HG03439 (cell line): ENCODE data around the gene PSMC3.
A peak's percentile ranks its signal among the peaks of the same experiment; 100 is the strongest.

Experiments used
- ATAC-seq: cut with Tn5 transposase; IDR thresholded peaks from one replicate; pipeline ENCODE4 v1.9.1; 2021; ENCODE audit warnings: mild to moderate bottlenecking, moderate library complexity; ENCODE audit not compliant: unreplicated experiment

PSMC3 gene

GRCh38 chr11:47395223-47396048 lies 30.8 kb downstream of the PSMC3 start:
- no peak for ATAC-seq

DNA sequence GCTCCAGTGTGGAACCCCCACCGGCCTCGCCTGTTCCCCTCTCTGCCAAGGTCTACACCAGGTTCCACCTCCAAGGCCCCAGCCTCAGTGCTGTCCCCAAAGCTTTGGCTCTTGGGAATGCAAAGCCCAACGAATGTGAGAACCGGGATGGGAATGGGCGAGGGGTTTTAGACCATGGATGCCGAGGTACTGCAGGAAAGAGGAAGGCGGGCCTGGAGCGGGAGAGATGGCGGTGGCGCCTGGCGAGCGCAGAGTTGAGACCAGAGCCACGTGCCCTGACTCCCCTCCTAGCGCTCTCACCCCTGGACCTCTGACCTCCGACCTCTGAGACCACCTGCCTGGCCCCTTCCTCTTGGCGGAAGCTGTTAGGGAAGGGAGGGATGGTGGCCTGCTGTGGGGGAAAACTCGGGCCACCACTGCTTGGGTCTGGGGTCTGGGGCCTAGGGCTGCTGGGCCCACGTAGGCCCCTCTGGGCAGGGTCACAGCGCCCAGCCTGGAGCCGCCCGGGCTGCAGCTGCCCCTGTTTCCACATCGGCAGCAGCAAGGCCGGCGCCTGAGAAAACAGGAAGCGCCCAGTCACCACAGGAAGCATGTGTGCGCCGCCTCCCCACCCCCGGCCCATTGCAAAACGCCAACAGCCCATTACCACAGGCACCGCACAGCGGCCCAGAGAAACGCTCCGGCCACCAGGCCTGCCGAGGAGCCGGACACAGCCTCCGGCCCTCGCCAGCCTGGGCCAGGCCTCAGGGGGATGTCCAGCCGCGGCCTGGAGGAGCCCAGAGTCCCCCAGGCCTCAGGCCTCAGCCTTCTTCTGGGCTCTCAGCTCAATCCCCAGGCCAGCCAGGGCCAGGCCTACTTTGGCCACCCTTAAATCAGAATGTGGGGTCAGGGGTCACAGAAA lies 31.7 kb downstream of the PSMC3 start:
- ATAC-seq: no peak

DNA sequence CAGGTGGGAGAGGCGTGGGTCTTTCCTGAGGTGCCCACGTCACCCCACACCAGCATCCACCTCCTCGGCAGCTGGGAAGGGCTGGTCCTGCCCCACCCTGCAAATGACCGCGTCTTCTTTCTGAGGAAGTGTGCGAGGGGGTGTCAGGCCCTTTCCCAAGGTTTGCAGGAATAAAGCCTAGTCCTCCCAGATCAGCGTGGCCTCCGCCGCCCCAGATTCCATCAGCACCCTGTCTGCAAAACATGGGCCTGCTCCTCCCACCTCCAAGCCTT lies 32.3 kb downstream of the PSMC3 start:
- ATAC-seq: no peak

GRCh38 chr11:47393163-47394049 lies 32.8 kb downstream of the PSMC3 start:
- ATAC-seq: no peak

DNA sequence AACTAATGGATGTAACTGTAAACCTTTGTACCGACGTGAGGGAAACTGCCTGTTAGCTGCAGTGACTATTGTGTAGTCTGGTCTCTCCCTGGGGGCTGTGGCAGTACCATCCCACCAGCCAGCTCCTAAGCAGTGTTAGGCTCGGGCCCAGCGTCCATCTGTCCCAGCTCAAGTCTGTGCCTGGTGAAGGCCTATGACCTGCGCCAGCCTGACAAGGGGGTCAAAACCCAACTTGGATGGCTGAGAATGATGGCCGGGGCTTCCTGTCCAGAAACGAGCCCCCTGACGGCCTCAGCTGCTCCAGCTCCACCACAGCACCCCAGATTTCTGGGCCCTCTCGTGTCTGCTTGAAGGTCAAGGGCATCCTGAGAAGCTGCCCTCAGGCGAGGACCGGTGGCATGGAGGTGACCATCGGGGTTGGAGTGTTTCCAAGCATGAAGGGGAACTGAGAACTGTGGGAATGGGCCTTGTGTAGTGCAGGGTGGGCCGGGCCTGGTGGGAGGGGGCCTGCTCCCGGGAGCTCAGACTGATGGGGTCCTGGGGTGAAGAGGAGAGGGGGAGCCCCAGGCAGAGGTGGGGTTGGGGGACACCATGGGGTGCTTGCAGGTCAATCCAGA lies 33.6 kb downstream of the PSMC3 start:
- no peak for ATAC-seq

DNA sequence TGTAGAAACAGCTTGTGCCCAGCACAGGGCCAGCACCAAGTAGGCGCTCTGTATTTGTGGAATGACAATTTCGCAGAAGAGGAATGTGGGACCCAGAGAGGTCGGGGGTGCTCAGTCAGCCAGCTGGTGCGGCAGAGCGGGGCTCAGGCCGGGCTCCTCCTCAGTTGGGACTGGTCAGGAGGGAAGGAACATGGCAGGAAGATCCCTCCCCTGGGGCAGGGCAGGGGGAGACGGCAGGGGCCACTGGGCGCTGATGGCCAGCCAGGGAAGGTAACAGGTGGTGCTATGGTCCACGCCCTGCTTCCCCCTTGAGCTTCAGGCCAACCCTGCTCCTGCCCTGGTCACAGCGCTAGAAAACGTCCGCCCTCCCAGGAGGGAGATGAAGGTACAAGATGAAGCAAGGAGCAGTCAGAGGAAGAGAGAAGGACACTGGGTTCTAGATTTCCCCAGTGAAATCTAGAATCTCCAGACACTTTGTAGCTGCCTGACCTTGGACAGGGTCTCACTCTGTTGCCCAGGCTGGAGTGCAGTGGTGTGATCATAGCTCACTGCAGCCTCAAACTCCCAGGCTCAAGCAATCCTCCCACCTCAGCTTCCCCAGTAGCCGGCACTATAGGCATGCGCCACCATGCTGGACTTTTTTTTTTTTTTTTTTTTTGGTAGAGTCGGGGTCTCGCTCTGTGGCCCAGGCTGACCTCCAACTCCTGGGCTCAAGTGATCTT lies 34.4 kb downstream of the PSMC3 start:
- no peak for ATAC-seq

DNA sequence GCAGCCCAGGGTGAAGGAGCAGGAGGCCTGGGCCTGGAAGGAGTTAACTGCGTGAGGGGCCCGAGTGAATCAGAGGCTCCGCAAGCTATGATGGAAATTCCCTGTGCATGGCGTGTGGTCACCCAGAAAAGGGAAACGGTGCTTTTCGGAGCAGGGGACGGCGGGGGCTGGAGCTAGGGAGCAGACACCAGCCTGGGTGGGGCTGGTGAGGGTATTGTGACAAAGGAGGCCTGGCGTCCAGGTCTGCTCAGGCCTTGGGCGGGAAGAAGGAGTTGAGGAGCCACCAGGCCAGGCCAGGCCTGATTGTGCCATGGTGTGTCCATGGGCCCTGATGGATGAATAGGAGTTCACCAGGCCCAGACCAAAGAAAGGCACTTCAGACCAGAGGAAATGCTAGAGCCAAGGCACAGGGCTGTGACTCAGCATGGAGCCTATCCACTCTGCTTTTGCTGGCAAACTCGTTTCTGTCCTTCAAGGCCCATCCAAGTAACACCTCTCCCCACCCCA lies 35.1 kb downstream of the PSMC3 start:
- no peak for ATAC-seq

DNA sequence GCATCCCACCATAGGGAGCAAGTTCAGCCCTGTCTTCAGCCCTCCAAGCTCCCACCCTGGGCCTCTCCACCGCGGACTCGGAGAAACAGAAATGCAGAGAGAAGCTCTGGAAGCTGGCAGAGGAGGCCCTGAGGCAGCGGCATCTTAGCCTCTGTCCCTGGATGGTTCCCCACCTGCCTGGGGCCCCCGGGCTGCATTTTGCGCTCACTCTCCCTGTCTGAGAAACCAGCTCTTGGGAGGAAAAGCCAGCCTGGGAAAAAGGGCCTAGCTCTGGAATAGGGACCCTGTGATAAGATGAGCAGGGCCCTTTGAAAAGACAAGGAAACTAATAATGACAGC lies 35.8 kb downstream of the PSMC3 start:
- no peak for ATAC-seq

DNA sequence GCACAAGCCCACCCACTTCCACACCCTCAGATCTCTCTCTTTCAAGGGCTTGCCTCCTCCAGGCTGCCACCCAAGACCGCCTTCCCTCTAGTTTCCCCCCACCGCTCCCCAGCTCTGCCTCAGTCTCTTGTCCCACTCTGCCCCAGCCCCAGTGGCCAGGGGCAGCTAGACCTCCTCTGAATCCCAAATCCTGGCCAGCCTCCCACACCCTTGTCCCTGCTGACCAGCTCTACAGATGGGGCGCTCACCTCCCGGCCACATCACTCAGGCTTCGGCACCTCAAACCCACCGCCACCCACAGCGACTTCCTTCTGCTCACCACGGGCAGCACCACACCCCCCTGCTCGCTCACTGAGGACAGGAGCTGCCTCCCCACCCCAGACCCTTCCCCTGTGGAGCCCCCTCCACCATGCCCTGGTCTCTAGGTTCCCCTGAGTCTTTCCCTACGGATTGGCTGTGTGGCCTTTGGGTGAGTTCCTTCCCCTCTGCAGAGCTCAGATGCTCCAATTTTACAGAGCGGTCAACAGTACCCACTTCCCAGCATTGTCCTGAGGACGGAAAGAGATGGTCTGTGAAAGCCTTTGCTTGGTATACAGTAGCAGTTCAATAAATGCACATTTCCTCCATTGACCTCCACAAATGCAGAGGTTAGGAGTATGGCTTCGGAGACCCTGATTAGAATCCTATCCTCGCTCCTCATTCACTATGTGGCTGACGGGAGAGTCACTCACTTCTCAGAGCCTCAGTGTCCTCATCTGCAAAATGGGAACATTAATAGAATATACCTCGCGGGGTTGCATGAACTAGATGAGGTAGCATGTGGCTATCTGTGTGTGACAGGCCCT lies 36.4 kb downstream of the PSMC3 start:
- no peak for ATAC-seq

DNA sequence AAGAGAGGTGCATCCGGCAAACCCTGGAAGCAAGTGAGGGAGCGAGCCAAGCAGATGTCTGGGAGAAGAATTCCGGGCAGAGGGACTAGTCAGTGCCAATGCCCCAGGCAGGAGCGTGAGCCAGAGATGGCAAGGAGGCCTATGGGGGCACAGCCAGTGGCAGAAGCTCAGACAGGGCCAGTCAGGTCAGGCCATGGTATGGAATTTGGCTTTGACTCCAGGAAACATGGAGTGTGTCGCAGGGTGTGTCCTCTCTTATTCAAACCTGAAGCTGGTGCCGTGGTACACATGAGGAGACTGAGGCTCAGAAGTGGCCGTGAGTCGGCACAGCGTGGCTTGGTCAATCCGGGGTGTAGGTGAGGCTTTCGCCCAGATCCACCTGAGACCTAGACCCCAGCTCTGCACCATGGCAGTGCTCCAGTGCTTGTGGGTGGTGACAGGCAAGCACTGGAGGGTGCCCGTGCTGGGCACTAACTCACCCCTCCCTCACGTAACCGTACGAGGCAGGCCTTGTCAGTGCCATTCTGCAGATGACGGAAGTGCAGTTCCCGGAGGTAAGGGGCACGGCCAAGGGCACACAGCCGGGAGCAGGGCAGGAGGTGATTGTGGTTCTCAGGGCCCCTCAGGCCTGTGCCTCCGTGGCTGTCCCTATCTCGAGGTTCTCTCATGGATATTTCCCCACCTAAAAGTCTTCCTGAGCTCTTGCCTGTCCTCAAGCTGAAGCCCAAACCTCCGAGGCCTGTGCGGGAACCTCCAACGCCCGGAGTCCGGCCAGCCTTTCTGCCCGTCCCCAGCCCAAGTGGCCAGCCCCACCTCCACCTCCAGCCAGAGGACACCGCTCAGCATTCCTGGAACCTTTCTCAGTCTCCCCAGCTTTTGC lies 37.3 kb downstream of the PSMC3 start:
- no peak for ATAC-seq

- ATAC-seq: no peak
These were observed 38.1 kb downstream of the PSMC3 start for GRCh38 chr11:47387944-47388696.

GRCh38 chr11:47384498-47384897 lies 41.7 kb downstream of the PSMC3 start:
- no peak for ATAC-seq

GRCh38 chr11:47383071-47383470 lies 43.2 kb downstream of the PSMC3 start:
- ATAC-seq: no peak

DNA sequence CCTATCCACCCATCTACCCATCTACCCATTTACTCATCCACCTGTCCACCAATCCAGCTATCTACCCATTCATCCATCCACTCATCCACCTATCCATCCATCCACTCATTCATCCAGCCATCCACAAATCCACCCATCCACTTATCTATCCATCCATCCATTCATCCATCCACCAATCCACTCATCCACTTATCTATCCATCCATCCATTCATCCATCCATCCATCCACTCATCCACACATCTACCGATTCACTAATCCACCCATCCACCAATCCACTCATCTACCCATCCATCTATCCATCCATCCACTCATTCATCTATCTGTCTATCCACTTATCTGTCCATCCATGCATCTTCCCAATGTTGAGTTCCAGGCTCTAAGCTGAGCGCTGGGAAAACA lies 46.2 kb downstream of the PSMC3 start:
- no peak for ATAC-seq

- ATAC-seq: no peak
These were observed 46.9 kb downstream of the PSMC3 start for GRCh38 chr11:47379317-47379716.

GRCh38 chr11:47378836-47379170 lies 47.4 kb downstream of the PSMC3 start:
- ATAC-seq: peak; percentile 7

DNA sequence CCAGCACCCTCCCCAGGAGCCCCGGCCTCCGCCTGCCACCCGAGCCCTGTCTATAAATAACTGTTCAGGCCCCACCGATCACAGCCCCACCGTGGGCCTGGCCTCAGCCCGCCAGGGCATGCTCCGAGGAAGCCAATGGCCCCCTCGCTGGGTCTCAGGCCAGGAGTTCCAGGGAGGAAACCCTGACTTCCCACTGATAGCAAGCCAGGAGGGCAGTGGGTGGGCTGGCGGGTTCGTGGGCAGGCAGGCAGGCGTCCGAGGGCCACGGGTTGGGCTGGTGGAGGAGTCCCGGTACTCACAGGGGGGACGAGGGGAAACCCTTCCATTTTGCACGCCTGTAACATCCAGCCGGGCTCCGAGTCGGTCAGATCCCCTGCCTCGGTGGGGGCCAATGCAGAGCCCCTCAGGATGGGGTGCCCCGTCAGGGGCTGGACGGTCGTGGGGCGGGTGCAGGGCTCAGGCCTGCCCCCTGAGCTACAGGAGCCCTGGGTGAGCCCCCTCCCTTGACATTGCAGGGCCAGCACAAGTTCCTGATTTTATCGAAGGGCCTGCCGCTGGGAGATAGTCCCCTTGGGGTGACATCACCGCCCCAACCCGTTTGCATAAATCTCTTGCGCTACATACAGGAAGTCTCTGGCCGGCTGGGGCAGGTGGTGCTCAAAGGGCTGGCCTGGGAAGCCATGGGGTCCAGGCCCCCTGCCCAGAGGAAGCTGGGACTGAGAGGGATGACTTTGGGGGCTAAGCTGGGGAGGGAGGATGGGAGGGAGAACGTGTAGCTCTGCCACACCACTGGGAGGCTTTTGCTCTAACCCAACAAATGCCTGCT lies 48.0 kb downstream of the PSMC3 start, which contains the start of gene SPI1:
SPI1 (minus strand) TSS at position 538 of the 826 bp plus-strand sequence; CDS start at position 344, 194 bp downstream.
- peak; percentile 67 for ATAC-seq
